GM12891 (cell line): ENCODE results near the gene PTDSS2.

Source experiments
- POLR2A ChIP-seq: IDR thresholded peaks from 2 replicates; pipeline ENCODE4 v1.6.1; 2011; ENCODE audit warnings: low read depth, low read length, control low read depth
- POLR2AphosphoS5 ChIP-seq: IDR thresholded peaks from 2 replicates; pipeline ENCODE4 v1.6.1; 2011; ENCODE audit warnings: low read depth, low read length, control low read depth
- TAF1 ChIP-seq: IDR thresholded peaks from 2 replicates; pipeline ENCODE4 v1.6.1; 2011; ENCODE audit warnings: low read depth, low read length, control low read depth

DNA sequence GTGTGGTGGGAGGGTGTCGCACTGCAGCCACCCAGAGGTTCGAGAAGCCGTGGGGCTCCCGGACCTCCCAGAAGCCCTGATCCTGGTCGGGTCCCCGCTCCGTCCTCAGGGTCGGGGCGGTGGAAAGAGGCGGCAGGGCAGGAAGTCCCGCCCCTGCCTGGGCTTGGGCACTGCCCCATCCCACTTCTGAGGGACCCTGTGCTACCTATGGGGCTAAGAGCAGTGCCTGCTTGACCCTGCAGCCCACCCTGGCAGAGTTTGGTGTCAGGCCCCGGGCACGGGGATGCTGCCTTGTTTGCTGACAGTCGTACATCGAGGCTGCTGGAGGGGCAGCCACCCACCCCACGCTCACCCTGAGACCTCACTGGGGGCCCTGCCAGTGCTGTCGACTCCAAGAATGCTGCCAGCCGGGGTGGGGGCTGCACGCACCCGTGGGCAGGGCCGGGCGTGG lies 37.5 kb downstream of the PTDSS2 start:
- no peak for TF ChIP-seq POLR2AphosphoS5
- TF ChIP-seq POLR2A, result no peak
- no peak for TF ChIP-seq TAF1
